Uterus (tissue), 2 donors: ENCODE measurements around the gene EVA1A.

ENCODE experiments used
- CTCF ChIP-seq, 4 experiments: fragments of 200-600 bp in 2 of 4; fragments of 450-650 bp in 2 of 4; sonication (generic) in 2 of 4; IDR thresholded peaks; one replicate each; pipeline ENCODE4 v1.5.1; 2016 to 2019; ENCODE audit warnings: antibody characterized with exemption in 4 of 4, mild to moderate bottlenecking in 2 of 4, moderate library complexity in 1 of 4
- POLR2A ChIP-seq, 2 donors: fragments of 450-650 bp; IDR thresholded peaks; one replicate each; pipeline ENCODE4 v1.6.1; 2016; ENCODE audit warnings: antibody characterized with exemption in 2 of 2, mild to moderate bottlenecking in 1 of 2, moderate library complexity in 1 of 2

DNA sequence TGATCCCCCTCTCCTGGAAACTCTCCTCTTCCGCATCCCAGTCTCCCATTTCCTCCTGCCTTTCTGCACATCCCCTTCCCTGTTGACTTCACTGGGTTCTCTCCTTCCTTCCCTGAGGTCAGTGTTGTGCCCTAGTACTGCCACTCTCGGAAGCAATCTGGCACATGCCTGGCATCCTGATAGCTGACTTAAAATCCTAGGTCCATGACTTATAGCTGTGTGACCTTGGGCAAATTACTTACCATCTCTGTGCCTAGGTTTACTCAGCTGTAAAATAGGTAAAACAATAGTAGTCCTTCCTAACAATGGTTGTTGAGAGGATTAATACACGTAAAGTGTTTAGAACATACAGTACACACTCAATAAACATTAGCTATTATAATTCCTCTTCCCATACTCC lies 9.3 kb downstream of the EVA1A start:
- TF ChIP-seq CTCF (IDR thresholded peaks at IDR 0.05) (no peak), POLR2A (IDR thresholded peaks at IDR 0.05) (no peak)
